MM.1S (cell line): ENCODE measurements around the gene ABHD16B.

Source experiments
- DNase-seq: peaks from one replicate; pipeline ENCODE4 v3.0.0-alpha.2; 2015
- H2AFZ ChIP-seq: fragments of 300-600 bp; sonication (generic); 2 replicates; pipeline ENCODE4 v1.6.0; 2016; ENCODE audit warnings: antibody characterized with exemption, low read length
- H3F3A ChIP-seq: fragments of 300-600 bp; sonication (generic); 2 replicates; pipeline ENCODE4 v1.6.1; 2016; ENCODE audit warnings: mild to moderate bottlenecking, antibody characterized with exemption, low read length, moderate library complexity, mixed read lengths; ENCODE audit not compliant: insufficient read depth
- H3K27ac ChIP-seq: fragments of 300-600 bp; sonication (generic); 2 replicates; pipeline ENCODE4 v1.5.1; 2016; ENCODE audit warnings: mild to moderate bottlenecking, low read length
- H3K27me3 ChIP-seq: fragments of 300-600 bp; sonication (generic); replicated peaks from 2 replicates; pipeline ENCODE4 v1.6.0; 2016; ENCODE audit warnings: low read length; ENCODE audit not compliant: insufficient read depth
- H3K36me3 ChIP-seq: fragments of 300-600 bp; sonication (generic); replicated peaks from 2 replicates; pipeline ENCODE4 v1.6.1; 2016; ENCODE audit warnings: mild to moderate bottlenecking, low read length, mixed read lengths; ENCODE audit not compliant: insufficient read depth
- H3K4me1 ChIP-seq: fragments of 300-600 bp; sonication (generic); 2 replicates; pipeline ENCODE4 v1.6.1; 2016; ENCODE audit warnings: low read length, mixed read lengths
- H3K4me2 ChIP-seq: fragments of 300-600 bp; sonication (generic); 2 replicates; pipeline ENCODE4 v1.6.0; 2016; ENCODE audit warnings: low read depth, low read length
- H3K4me3 ChIP-seq: fragments of 300-600 bp; sonication (generic); 2 replicates; pipeline ENCODE4 v1.5.1; 2016; ENCODE audit warnings: low read length, mixed read lengths
- H3K79me2 ChIP-seq: fragments of 300-600 bp; sonication (generic); 2 replicates; pipeline ENCODE4 v1.6.1; 2016; ENCODE audit warnings: mixed run types, low read length, mixed read lengths
- H3K9ac ChIP-seq: fragments of 300-600 bp; sonication (generic); 2 replicates; pipeline ENCODE4 v1.6.1; 2016; ENCODE audit warnings: low read length, mixed read lengths
- H3K9me2 ChIP-seq: fragments of 300-600 bp; sonication (generic); replicated peaks from 2 replicates; pipeline ENCODE4 v1.6.1; 2016; ENCODE audit warnings: mild to moderate bottlenecking, low read length, mixed read lengths; ENCODE audit not compliant: insufficient read depth
- H3K9me3 ChIP-seq: fragments of 300-600 bp; sonication (generic); replicated peaks from 2 replicates; pipeline ENCODE4 v1.6.1; 2016; ENCODE audit warnings: mild to moderate bottlenecking, low read length, mixed read lengths; ENCODE audit not compliant: insufficient read depth
- H4K20me1 ChIP-seq: fragments of 300-600 bp; sonication (generic); 2 replicates; pipeline ENCODE4 v1.6.1; 2016; ENCODE audit warnings: mild to moderate bottlenecking, low read length, moderate library complexity, mixed read lengths; ENCODE audit not compliant: insufficient read depth
- CTCF ChIP-seq: fragments of 300-600 bp; sonication (generic); IDR thresholded peaks from 2 replicates; pipeline ENCODE4 v1.5.1; 2016; ENCODE audit warnings: antibody characterized with exemption, low read length, mixed read lengths
- EZH2 ChIP-seq: fragments of 300-600 bp; sonication (generic); optimal IDR thresholded peaks from 2 replicates; pipeline ENCODE3; 2017; ENCODE audit warnings: low read depth, mild to moderate bottlenecking, antibody characterized with exemption, low read length, mixed read lengths
- EZH2phosphoT487 ChIP-seq: fragments of 300-600 bp; sonication (generic); IDR thresholded peaks from 2 replicates; pipeline ENCODE4 v1.6.1; 2018; ENCODE audit warnings: antibody characterized with exemption, low read length

The ABHD16B gene

GRCh38 chr20:63900413-63900812, 39.1 kb downstream of the ABHD16B start:
- no peak overlapping the region for H2AFZ ChIP-seq
- peaks cover 7% of the 10 kb centered on the region for H3K4me1 ChIP-seq
- H3K79me2 ChIP-seq, result peaks cover 77% of the 10 kb centered on the region
- TF ChIP-seq CTCF (no peak), EZH2phosphoT487 (no peak), EZH2 (no peak)
- H3K9me2 ChIP-seq, result no peaks in the 10 kb centered on the region
- no peak overlapping the region for H3K27ac ChIP-seq
- H3K4me2 ChIP-seq, result no peak overlapping the region
- DNase-seq, result no peak
- no peak overlapping the region for H3K4me3 ChIP-seq
- peaks cover 7% of the 10 kb centered on the region for H3F3A ChIP-seq
- no peaks in the 10 kb centered on the region for H3K27me3 ChIP-seq
- peaks cover 11% of the 10 kb centered on the region for H4K20me1 ChIP-seq
- H3K9me3 ChIP-seq, result no peaks in the 10 kb centered on the region
- no peaks in the 10 kb centered on the region for H3K36me3 ChIP-seq
- no peak overlapping the region for H3K9ac ChIP-seq

GRCh38 chr20:63903796-63904561, 42.7 kb downstream of the ABHD16B start:
- H3K27me3 ChIP-seq, result no peaks in the 10 kb centered on the region
- no peaks in the 10 kb centered on the region for H3K9me2 ChIP-seq
- no peak overlapping the region for H3K4me3 ChIP-seq
- no peaks in the 10 kb centered on the region for H3K9me3 ChIP-seq
- no peaks in the 10 kb centered on the region for H3K36me3 ChIP-seq
- H3K9ac ChIP-seq, result no peak overlapping the region
- peaks cover 68% of the 10 kb centered on the region for H3K79me2 ChIP-seq
- H3K27ac ChIP-seq, result no peak overlapping the region
- no peak overlapping the region for H2AFZ ChIP-seq
- H4K20me1 ChIP-seq, result no peaks in the 10 kb centered on the region; the same call in 1 of the 2 replicates
- H3K4me2 ChIP-seq, result no peak overlapping the region
- H3F3A ChIP-seq, result no peaks in the 10 kb centered on the region
- no peaks in the 10 kb centered on the region for H3K4me1 ChIP-seq
- TF ChIP-seq CTCF, result no peak
- TF ChIP-seq EZH2phosphoT487, result no peak
- no peak for TF ChIP-seq EZH2
- no peak for DNase-seq

- Histone ChIP-seq H3F3A (no peaks in the 10 kb centered on the region; the same call in 1 of the 2 replicates), H3K4me1 (no peaks in the 10 kb centered on the region), H3K9me2 (no peaks in the 10 kb centered on the region), H3K4me2 (no peak overlapping the region), H3K9ac (no peak overlapping the region), H4K20me1 (no peaks in the 10 kb centered on the region; the same call in 1 of the 2 replicates), H3K27me3 (no peaks in the 10 kb centered on the region), H3K36me3 (no peaks in the 10 kb centered on the region), H2AFZ (no peak overlapping the region), H3K9me3 (no peaks in the 10 kb centered on the region), H3K27ac (no peak overlapping the region), H3K4me3 (no peak overlapping the region), H3K79me2 (peaks cover 72% of the 10 kb centered on the region)
- no peak for TF ChIP-seq EZH2
- TF ChIP-seq CTCF, result no peak
- TF ChIP-seq EZH2phosphoT487, result no peak
- no peak for DNase-seq
These were observed 46.8 kb downstream of the ABHD16B start for GRCh38 chr20:63908008-63908682.
